PC-3 (cell line): ENCODE results near the gene TPD52L1.

Source experiments
- CTCF ChIP-seq: fragments of 300-600 bp; sonication (generic); conservative IDR thresholded peaks from 2 replicates; pipeline ENCODE4 v1.5.1; 2017; ENCODE audit warnings: antibody characterized with exemption, low read depth, mild to moderate bottlenecking, low read length
- EZH2 ChIP-seq: fragments of 300-600 bp; sonication (generic); IDR thresholded peaks from one replicate; pipeline ENCODE4 v1.6.1; 2017; ENCODE audit warnings: antibody characterized with exemption, mild to moderate bottlenecking, low read length; ENCODE audit not compliant: unreplicated experiment

DNA sequence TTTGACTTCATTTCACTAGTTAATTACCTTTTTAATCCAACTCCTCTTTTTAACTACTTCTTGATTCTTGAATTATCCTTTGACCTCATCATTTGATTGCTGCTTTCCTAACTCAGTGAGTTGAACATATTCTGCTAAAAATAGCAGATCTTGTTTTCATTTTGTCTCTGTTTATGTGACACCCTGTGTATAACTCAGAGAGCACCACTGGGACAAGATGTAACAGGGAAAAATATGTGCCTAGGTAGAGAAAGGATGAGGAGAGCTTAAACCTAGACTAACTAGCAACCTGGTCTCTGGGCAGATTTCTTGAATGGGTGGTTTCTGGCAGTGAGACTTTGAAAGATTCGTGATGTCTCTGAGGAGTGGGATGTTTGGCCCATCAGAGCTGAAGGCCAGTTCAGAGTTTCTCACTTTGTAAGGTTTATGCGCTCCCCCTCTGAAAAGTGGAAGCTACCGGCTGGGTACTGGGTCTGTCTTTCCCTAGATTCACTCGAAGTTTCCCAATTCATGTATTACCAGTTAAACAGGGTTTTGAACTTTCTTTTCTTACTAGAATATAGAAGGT lies 61.8 kb downstream of the TPD52L1 start:
- no peak for TF ChIP-seq CTCF
- TF ChIP-seq EZH2: no peak
